ENCODE data around the gene DNTTIP2. TPM values are rescaled to one million over a fixed set of nuclear protein-coding genes. Genes with fewer than 3 reads are reported as not detected.
"Not testable (repeated sequence)": the region's sequence is repeated elsewhere in the genome, so short reads cannot be mapped to it uniquely, and the experiment has no call there.

DNTTIP2 gene
- total and polyA plus RNA-seq, 2 donors: 28.4 to 42.9 TPM

DNA sequence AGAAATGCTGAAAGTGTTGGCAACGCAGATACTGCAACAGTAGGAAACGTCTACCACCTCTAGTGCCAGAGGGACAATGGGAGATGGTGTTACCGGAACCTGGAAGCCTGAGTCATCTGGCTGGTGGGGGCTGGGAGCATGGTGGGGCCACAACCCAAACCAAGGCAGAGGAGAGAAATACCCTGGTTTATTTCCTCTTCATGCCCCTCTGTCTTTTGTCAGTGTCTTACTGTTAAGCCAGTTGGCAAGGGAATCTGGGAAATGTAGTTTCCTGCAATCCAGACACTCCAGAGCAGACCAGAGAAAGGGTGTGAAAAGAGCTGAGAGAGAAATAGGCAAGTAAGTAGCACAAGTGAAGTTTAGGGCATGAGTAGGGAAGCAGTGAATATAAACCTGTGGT lies 14.8 kb downstream of the DNTTIP2 start:
- Histone ChIP-seq H3K27ac (ENCODE audit: low read depth) (no peak overlapping the region), H3K4me3 (ENCODE audit: low read depth, low read length) (no peak overlapping the region), H3K4me1 (ENCODE audit: insufficient read depth) (no peaks in the 10 kb centered on the region), H3K36me3 (ENCODE audit: insufficient read depth) (peaks cover 1% of the 10 kb centered on the region)
- DNase-seq (ENCODE audit: extremely low spot score): no peak
- 77% methylated on average over 3 of the region's 3 CpGs for WGBS

DNA sequence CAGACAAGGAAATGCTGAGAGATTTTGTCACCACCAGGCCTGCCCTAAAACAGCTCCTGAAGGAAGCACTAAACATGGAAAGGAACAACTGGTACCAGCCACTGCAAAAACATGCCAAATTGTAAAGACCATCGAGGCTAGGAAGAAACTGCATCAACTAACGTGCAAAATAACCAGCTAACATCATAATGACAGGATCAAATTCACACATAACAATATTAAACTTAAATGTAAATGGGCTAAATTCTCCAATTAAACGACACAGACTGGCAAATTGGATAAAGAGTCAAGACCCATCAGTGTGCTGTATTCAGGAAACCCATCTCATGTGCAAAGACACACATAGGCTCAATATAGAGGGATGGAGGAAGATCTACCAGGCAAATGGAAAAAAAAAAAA lies 21.4 kb downstream of the DNTTIP2 start:
- not testable (repeated sequence) for H3K36me3 ChIP-seq (ENCODE audit: insufficient read depth); H3K4me1 ChIP-seq (ENCODE audit: insufficient read depth); H3K27ac ChIP-seq (ENCODE audit: low read depth); H3K4me3 ChIP-seq (ENCODE audit: low read depth, low read length); DNase-seq (ENCODE audit: extremely low spot score)
- 76% methylated on average over 3 of the region's 3 CpGs for WGBS

DNA sequence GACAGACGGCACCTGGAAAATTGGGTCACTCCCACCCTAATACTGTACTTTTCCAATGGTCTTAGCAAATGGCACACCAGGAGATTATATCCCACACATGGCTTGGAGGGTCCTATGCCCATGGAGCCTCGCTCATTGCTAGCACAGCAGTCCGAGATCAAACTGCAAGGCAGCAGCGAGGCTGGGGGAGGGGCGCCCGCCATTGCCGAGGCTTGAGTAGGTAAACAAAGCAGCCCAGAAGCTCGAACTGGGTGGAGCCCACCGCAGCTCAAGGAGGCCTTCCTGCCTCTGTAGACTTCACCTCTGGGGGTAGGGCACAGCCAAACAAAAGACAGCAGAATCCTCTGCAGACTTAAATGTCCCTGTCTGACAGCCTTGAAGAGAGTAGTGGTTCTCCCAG lies 23.0 kb downstream of the DNTTIP2 start:
- WGBS: 87% methylated on average over 9 of the region's 9 CpGs
- not testable (repeated sequence) for H3K36me3 ChIP-seq (ENCODE audit: insufficient read depth)

DNA sequence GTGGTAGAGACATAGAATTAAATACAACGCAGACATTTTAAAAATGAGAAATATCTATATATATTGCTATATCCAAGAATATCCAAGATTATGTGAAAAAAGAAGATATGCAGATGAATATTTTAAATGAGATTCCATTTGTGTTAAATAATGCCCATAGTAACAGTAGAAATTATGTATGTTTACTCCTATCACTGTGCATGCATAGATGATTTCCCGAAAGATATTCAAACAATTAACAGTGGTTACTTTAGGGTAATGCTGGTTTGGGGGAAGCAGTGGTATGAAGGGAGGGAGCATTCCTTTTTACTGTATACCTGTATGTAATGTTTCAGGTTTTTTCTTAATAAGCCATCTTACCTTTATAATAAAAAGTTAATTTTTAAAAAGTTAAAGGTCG lies 25.1 kb downstream of the DNTTIP2 start:
- no peak overlapping the region for H3K27ac ChIP-seq (ENCODE audit: low read depth)
- H3K4me1 ChIP-seq (ENCODE audit: insufficient read depth): no peaks in the 10 kb centered on the region
- DNase-seq (ENCODE audit: extremely low spot score): no peak
- 91% methylated on average over 3 of the region's 3 CpGs for WGBS
- no peak overlapping the region for H3K4me3 ChIP-seq (ENCODE audit: low read depth, low read length)
- H3K36me3 ChIP-seq (ENCODE audit: insufficient read depth): no peaks in the 10 kb centered on the region

More for the DNA sequence above, 23.0 kb downstream of the DNTTIP2 start:
- DNase-seq (ENCODE audit: extremely low spot score); H3K4me1 ChIP-seq (ENCODE audit: insufficient read depth); H3K4me3 ChIP-seq (ENCODE audit: low read depth, low read length); H3K27ac ChIP-seq (ENCODE audit: low read depth): not testable (repeated sequence)

DNA sequence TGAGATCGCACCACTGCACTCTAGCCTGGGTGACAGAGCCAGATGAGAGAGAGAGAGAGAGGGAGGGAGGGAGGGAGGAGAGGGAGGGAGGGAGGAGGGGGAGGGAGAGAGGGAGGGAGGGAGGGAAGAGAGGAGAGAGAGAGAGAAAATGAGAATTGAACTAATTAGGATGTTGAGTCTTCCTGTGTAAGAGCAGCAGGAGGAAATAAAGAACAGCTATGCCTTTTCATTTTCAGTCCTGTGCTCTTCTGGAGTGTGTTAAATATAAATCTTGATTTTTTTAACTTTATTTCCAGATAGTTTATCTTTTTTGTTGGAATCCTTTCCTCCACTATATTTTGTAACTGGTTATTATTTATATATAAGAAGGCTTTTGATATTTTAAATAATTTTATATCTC lies 27.1 kb downstream of the DNTTIP2 start:
- Histone ChIP-seq H3K4me3 (ENCODE audit: low read depth, low read length) (no peak overlapping the region), H3K4me1 (ENCODE audit: insufficient read depth) (no peaks in the 10 kb centered on the region), H3K27ac (ENCODE audit: low read depth) (no peak overlapping the region), H3K36me3 (ENCODE audit: insufficient read depth) (no peaks in the 10 kb centered on the region)
- 78% methylated on average over 1 of the region's 1 CpG for WGBS
- DNase-seq (ENCODE audit: extremely low spot score): no peak

DNA sequence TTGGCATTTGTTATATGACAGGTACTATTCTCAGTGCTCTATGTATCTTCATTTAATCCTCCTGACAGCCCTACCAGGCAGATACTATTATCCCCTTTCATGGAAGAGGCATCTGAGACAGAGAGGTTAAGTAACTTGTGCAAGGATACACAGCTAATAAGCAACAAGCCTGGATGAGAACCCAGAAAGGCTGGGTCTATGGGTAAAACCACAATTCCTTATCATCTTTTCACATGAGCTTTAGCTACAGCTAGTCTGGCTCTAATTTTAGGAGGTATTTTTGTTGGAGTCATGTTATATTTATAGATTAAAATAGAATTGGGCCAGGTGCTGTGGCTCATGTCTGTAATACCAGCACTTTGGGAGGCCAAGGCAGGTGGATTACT lies 27.7 kb downstream of the DNTTIP2 start:
- Histone ChIP-seq H3K4me1 (ENCODE audit: insufficient read depth) (no peaks in the 10 kb centered on the region), H3K36me3 (ENCODE audit: insufficient read depth) (no peaks in the 10 kb centered on the region)

DNA sequence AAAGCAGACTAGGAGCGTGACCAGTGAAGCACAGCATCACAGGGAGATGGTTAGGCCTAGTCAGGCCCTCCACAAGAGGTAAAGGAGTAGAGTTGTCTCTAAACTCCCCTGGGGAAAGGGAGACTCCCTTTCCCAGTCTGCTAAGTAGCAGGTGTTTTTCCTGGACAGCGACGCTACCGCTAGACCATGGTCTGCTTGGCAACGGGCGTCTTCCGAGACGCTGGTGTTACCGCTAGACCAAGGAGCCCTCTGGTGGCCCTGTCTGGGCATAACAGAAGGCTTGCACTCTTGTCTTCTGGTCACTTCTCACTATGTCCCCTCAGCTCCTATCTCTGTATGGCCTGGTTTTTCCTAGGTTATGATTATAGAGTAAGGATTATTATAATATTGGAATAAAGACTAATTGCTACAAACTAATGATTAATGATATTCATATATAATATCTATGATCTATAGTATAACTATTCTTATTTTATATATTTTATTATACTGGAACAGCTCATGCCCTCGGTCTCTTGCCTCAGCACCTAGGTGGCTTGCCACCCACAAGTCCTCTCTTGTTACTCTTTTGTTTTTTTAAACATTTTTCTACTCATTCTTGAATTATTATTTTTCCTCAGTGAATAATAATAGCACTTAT lies 28.2 kb downstream of the DNTTIP2 start:
- not testable (repeated sequence) for H3K4me1 ChIP-seq (ENCODE audit: insufficient read depth); H3K36me3 ChIP-seq (ENCODE audit: insufficient read depth); H3K4me3 ChIP-seq (ENCODE audit: low read depth, low read length); H3K27ac ChIP-seq (ENCODE audit: low read depth); DNase-seq (ENCODE audit: extremely low spot score)
- 31% methylated on average over 10 of the region's 10 CpGs for WGBS

More for the DNA sequence above, 27.7 kb downstream of the DNTTIP2 start:
- H3K4me3 ChIP-seq (ENCODE audit: low read depth, low read length): no peak overlapping the region
- no peak overlapping the region for H3K27ac ChIP-seq (ENCODE audit: low read depth)
- DNase-seq (ENCODE audit: extremely low spot score): no peak

DNA sequence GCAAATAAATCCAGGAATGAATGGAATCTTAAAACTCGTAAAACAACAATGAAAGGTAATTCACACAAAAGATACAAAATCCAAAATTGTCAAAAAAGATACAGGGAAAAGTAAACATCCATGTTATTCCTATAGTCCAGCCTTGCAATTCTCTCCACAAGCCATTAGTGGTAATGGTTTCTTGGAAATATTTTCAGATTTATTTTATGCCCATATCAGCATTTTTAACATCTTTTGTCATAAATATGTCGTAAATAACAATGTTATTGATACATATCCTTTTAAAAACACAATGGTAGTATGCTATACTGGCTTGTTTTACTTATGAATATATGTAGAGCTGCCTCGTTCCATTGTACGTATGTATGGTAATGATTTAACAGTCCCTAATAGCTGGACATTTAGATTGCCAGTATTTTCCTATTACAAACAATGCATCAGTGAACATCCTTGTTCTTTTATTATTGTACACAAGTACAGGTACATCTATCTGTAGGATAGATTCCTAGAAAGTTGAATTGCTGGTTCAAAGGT lies 30.6 kb downstream of the DNTTIP2 start:
- DNase-seq (ENCODE audit: extremely low spot score): no peak
- Histone ChIP-seq H3K27ac (ENCODE audit: low read depth) (no peak overlapping the region), H3K4me1 (ENCODE audit: insufficient read depth) (no peaks in the 10 kb centered on the region), H3K36me3 (ENCODE audit: insufficient read depth) (no peaks in the 10 kb centered on the region), H3K4me3 (ENCODE audit: low read depth, low read length) (peak overlapping the region; percentile 74)
- WGBS: 62% methylated on average over 4 of the region's 4 CpGs

DNA sequence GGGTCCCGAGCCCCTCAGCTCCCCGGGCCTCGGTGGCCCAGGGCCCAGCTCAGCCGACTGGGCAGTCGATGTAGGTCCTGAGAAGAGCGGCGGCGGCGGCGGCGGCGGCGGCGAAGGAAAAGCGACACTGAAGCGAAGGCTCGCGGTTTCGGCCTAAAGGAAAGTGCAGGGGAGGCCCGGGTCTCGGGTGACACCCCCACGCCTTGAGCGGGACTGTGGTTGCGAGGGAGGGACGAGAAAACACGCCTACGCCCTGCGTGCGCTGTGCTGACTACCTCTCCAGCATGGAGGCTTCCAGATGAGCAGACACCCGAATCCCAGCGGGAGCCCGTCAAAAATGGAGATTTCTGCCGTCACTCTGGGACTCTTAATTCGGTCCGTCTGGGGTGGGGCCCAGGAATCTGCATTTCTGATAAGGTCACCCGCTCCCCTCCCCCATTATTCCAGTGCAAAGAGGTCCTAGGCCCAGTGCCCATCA lies 31.2 kb downstream of the DNTTIP2 start:
- WGBS: under 1% methylated on average over 36 of the region's 36 CpGs
- no peaks in the 10 kb centered on the region for H3K4me1 ChIP-seq (ENCODE audit: insufficient read depth)
- no peaks in the 10 kb centered on the region for H3K36me3 ChIP-seq (ENCODE audit: insufficient read depth)
- peak overlapping the region; percentile 74 for H3K4me3 ChIP-seq (ENCODE audit: low read depth, low read length)
- DNase-seq (ENCODE audit: extremely low spot score): peak; percentile 43
- H3K27ac ChIP-seq (ENCODE audit: low read depth): peak overlapping the region; percentile 54

DNA sequence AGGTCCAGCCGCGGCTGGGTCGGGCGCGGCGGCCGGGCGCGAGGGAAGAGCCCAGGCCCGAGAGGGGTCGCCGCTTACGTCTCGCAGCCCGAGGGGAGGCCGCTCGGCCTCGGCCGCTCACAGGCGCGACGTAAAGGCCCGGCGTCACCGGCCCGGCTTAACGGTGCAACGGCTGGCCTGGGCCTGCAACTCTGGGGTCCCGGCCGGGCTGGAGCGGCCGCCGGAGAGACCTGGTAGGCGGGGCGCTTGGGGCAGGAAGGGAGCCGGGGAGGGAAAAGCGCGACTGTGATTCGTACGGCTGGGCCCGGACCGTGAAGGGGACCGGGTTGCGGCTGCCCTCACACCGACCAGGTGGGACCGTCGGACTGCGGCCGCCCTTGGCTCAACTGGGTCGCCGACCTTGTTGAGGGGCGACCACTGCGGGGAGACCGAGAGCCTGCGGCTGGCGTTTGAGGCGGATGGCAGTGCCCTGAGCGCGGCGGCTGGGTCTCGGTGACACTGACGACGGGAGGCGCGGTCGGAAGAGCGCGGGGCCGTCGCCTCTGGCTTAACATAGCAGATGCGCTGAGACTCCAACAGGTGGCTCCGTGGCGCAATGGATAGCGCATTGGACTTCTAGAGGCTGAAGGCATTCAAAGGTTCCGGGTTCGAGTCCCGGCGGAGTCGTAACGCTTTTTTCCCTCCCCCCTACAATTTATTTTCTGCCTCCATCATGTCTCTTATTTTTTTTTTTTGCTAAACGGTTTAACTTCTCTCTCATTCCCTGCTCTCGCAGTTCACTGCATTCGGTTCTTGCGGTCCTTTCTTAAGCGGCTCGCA lies 31.8 kb downstream of the DNTTIP2 start:
- WGBS: under 1% methylated on average over 79 of the region's 86 CpGs
- Histone ChIP-seq H3K27ac (ENCODE audit: low read depth) (peak overlapping the region; percentile 89), H3K4me3 (ENCODE audit: low read depth, low read length) (peak overlapping the region; percentile 74), H3K36me3 (ENCODE audit: insufficient read depth) (no peaks in the 10 kb centered on the region), H3K4me1 (ENCODE audit: insufficient read depth) (no peaks in the 10 kb centered on the region)
- DNase-seq (ENCODE audit: extremely low spot score): peak; percentile 83

DNA sequence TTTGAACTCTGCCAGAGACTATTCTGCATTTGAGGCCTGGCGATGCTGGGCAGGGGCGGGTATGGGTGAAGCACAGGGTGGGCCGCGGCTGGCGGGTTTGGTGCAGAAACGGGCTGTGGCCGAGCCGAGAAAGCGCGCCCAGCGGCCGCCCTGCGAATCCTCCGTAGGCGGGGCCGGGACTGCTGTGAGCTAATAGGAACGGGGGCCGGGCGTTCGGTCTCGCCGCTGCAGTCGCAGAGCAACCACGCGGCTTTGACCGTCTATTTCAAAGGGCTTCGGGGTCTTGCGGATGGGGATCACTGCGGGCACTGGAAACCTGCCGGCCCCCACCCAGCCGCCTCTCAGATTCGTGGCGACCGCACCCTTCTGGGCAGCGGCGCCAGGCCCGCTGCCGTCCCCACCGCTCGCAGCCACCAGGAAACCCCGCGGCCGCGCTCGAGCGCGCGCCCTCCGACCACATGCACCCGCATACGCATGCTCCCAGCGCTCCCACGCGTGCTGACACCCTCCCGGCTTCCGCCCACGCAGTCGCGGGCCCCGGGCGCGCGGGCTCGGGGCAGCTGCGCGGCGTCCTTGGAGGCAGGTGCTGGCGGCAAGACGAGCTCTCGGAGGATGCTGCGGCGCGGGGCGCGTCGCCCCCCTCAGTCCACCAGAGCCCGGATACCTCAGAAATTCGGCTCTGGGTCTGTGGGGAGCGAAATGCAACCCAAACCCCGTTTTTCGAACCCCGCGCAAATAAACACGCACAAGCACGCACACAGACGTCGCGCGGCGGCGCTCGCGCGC lies 32.6 kb downstream of the DNTTIP2 start:
- WGBS: under 1% methylated on average over 93 of the region's 94 CpGs
- DNase-seq (ENCODE audit: extremely low spot score): peak; percentile 67

DNA sequence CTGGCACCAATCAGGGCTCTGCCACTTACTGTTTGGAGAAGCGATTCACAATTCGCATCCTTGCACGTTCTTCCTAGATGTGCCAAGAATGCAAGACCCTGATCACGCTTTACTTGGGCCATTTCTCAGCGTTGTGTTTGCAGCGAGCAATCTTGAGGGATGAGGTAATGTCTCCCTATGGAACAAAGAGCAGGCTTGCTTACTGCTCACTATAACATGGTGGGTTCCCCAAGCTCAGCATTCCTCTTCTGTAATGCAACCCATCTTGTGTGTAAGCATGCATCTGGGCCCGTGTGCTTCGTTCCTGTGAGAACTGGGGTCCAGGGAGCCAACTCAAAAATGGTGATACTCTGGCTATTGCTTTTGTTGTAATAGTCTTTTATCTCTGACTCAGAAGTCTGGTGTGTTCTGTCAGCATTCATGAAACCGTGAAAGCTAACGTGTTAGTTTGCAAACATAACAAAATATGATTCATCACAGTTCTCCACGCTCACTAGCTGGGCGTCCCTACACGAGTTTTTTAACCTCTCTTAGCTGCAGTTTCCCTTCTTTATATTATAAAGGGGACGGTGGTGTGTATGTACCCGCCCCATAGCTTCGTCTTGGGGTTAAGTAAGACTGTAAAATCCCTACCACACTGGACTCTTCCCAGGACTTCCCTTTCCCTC lies 33.3 kb downstream of the DNTTIP2 start:
- peak overlapping the region; percentile 74 for H3K4me3 ChIP-seq (ENCODE audit: low read depth, low read length)
- no peaks in the 10 kb centered on the region for H3K4me1 ChIP-seq (ENCODE audit: insufficient read depth)
- peak; percentile 23 for DNase-seq (ENCODE audit: extremely low spot score)
- no peaks in the 10 kb centered on the region for H3K36me3 ChIP-seq (ENCODE audit: insufficient read depth)
- 10% methylated on average over 16 of the region's 16 CpGs for WGBS
- H3K27ac ChIP-seq (ENCODE audit: low read depth): peak overlapping the region; percentile 89

More for the DNA sequence above, 32.6 kb downstream of the DNTTIP2 start:
- H3K4me3 ChIP-seq (ENCODE audit: low read depth, low read length): peak overlapping the region; percentile 74
- peak overlapping the region; percentile 89 for H3K27ac ChIP-seq (ENCODE audit: low read depth)
- no peaks in the 10 kb centered on the region for H3K4me1 ChIP-seq (ENCODE audit: insufficient read depth)
- no peaks in the 10 kb centered on the region for H3K36me3 ChIP-seq (ENCODE audit: insufficient read depth)
